HCEC 1CT (cell line): ENCODE data around the gene EPHB2.

ENCODE experiments used
- DNase-seq: peaks from one replicate; pipeline ENCODE4 v3.0.0-alpha.2; 2017

Gene EPHB2

GRCh38 chr1:22963044-22963677 lies 252.5 kb downstream of the EPHB2 start:
- DNase-seq, result no peak

DNA sequence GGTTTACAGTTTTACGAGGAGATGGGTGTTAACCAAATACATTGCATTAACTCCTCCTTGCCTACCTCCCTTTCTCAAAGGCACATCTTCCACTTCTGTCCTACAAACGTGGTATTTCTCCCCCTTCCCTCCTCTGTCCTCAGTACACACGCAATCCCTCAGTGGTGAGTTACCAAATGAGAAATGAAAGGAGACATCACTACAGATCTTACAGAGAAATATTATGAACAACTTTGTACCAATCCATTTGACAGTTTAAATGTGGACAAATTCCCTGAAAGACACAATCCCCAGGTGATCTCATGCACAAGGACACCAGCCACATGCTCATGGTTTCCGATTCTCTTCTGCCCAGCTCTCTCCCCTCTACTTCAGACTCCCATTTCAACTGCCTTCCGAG lies 255.7 kb downstream of the EPHB2 start:
- DNase-seq, result no peak

- DNase-seq, result no peak
Measured at GRCh38 chr1:22967833-22968232, 257.2 kb downstream of the EPHB2 start.

DNA sequence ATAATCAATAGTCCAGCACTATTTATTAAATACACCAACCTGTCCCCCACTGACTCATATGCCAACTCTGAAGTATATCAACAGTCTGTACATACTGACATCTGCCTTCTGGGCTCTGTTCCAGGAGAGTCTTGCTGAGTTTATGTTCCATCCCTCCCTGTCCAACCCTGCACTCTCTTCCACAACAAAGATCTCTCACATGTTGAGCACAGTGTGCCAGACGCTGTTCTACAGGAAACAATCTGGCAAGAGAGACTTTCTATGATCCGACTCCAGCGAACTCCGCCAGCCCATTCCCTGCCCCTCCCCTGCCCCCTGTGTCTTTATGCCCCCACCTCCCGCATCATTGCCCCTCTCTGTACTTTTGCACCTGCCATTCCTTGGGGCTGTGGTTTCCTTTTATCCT lies 258.7 kb downstream of the EPHB2 start:
- DNase-seq, result peak; percentile 42

DNA sequence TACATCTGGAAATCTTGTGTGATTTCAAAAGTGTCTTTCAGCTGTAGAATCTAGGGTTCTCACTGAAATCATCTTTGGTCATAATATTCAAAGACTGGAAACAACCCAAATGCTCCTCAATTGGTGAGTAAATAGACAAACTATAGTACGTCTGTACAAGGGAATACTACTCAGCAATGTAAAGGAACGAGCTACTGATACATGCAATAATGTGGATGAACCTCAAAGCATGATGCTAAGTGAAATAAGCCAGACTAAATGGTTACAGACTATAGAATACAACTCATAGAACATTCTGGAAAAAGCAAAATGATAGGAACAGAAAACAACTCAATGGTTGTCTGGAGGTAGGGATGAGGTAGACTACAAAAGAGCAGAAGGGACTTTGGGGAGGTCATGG lies 259.5 kb downstream of the EPHB2 start:
- DNase-seq, result no peak
